GM19035 (cell line): ENCODE results near the gene FEV.

Experiments
- ATAC-seq: cut with Tn5 transposase; IDR thresholded peaks from one replicate; pipeline ENCODE4 v1.9.1; 2021; ENCODE audit not compliant: unreplicated experiment

Gene FEV

DNA sequence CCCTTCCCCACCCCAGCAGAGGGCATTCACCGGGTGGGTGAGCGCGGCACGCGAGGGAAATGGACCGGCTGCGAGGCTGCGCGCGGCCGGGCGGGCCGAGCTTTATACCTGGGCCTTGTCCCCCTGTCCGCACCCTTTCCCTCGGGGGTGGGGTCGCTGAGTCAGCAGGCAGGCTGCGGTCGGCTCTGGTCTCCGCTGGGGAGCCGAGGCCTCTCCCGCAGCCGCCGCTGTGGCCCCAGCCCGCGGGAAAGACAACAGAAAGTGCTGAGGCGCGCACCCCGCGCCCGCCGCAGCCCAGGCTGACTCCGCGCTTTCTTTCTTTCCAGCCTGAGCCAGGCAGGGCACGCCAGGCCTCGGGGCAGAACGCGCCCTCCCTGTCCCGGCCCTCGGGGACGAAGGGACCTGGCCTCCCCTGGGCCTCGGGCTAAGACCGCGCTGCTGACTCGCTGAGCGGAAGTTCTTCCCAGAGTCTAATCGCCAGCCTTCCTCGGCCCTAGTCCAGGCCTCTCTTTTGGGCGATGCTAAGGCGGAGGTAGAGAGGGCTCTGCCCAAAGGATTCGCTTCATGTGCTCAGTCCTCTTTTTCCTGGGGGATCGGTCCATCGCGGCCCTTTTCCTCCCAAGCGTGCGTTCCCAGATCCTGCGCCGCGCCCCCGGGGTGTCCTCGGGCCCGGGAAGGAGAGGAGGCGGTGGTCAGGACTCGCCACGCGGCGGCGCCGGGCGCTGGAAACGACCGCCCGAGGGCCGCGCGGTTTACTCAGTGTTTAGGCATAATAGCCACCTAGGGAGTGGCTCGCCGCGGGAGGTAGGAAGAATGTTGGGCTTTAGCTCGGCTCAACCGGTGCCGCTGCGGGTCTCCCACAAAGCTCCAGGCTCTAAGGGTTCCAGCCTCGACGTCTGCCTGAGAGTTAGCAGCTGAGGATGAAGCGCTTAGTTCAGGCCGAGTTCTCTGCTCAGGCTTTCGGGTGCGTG lies 8.6 kb upstream of the FEV start, which contains the start of gene CRYBA2:
TSS of gene CRYBA2 (minus strand) at position 78 of the 971 bp plus-strand sequence. CDS start 246 bp downstream, outside the sequence.
- ATAC-seq = no peak

- ATAC-seq = no peak
Measured at GRCh38 chr2:218992703-218993344, 7.8 kb upstream of the FEV start.

- no peak for ATAC-seq
Measured at GRCh38 chr2:218992196-218992595, 7.2 kb upstream of the FEV start.

DNA sequence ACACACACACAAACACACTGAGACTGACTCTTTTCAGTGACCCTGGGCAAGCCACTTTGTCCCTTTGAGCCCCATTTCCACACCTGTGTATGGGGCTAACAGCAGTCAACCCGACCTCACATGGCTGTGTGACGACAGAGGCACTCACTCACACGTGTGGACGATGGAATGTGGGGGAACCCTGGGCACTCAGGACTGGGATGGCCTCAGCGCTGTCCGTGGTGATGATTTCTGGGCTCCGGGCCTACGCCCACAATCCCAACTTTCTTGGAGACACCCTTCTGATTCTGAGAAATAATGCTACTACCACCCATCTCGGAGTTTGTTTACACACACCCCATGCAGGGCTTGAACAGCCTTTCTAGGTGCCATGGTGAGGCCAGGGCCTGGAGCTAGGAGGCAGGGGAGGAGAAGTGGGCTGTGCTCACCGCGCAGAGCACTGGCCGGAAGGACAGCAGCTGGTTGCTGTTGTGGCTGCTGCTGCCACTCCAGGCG lies 6.7 kb upstream of the FEV start:
- ATAC-seq = no peak

DNA sequence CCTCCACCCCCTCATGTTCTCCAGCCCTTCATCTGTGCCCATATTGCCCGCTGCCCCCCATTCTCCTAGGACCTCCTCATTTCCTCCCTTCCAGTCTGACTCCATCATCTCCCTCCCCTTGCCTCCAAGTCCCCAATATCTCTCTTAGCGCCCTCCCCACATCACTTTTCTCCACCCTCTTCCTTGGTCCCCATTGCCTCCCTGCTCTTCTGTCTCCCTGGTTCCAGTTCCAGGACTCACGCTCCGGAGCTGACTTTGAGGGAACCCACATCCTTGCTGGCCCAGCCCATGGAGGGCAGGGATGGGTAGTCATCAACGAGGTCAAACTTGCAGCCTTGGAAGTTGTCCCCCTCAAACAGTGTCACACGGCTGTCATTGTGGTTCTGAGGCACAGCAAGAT lies 5.6 kb upstream of the FEV start:
- ATAC-seq = no peak

DNA sequence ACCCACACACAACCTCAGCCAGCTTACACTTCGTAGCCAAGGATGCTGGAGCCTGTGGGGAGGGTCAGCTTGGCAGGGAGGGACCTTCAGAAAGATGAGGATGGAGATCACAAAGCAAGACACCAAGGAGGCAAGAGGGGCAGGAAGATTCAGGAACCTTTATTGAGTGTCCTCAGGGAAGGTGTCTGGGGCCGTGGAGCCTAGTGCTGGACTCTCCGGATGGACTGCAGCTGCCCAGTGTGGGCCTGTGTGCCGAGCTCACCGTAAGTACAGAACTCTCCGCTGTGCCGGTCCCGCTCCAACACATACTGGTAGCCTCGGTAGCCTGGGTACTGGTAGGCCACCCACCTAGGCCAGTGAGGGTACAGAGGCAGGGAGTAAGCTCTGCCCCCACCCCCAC lies 5.1 kb upstream of the FEV start:
- ATAC-seq = no peak

DNA sequence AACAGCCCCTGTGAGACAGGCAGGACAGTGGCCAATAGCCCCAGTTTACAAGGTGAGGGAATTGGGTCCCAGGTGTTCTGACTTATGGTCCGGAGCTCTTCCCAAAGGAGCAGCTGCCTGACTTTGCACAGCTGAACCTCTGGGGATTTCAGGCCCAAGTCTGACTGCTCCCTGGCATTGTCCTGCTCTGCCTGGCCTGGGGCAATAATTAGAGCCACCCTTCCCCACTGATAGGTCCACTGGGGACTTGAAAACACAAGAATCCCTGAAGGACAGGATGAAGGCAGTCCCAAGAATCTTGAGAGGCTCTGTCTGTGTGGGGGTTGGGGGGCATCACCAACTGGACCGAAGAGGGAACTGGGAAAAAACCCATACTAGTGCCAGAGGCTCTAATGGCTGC lies 3.7 kb upstream of the FEV start:
- no peak for ATAC-seq

- ATAC-seq = no peak
Measured at GRCh38 chr2:218988164-218988563, 3.2 kb upstream of the FEV start.

- ATAC-seq = no peak
Measured at GRCh38 chr2:218986148-218986761, 1.3 kb upstream of the FEV start.

DNA sequence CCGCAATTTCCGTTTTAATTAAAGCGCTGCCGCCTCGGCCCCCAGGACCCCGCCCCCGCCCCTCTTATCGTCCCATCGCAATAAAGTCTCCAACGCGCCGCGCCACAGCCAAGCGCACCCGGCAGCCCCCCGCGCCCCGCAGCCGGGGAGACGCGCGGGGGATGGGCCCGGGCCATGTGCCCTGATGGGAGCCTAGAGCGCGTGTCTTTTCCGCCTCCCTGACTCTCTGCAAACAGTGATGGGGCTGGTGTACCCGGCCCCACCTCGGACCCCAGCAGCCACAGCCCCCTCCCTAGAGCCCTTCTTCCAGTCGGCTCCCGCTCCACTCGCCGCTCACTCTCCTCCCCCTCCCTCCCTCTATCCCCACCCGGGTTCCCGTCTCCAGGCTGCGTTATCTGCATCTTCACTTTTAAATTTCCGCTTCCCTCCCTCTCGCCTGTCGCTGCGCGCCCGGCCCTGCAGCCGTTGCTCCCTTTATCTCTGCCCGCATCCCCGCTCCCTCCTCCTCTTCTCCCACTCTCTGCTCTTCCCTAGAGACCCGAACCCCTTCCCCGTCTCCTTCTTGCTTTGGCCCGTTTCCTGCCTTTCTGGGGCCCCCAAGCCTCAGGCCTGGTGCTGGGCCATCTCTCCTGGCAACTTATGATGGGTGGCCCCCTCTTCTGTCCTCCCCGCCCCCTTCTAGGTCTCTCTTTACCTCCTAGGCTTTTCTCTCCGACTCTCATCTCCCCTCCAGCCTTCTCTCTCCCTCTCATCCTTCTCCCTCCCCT lies 524 bp upstream of the FEV start:
- no peak for ATAC-seq

DNA sequence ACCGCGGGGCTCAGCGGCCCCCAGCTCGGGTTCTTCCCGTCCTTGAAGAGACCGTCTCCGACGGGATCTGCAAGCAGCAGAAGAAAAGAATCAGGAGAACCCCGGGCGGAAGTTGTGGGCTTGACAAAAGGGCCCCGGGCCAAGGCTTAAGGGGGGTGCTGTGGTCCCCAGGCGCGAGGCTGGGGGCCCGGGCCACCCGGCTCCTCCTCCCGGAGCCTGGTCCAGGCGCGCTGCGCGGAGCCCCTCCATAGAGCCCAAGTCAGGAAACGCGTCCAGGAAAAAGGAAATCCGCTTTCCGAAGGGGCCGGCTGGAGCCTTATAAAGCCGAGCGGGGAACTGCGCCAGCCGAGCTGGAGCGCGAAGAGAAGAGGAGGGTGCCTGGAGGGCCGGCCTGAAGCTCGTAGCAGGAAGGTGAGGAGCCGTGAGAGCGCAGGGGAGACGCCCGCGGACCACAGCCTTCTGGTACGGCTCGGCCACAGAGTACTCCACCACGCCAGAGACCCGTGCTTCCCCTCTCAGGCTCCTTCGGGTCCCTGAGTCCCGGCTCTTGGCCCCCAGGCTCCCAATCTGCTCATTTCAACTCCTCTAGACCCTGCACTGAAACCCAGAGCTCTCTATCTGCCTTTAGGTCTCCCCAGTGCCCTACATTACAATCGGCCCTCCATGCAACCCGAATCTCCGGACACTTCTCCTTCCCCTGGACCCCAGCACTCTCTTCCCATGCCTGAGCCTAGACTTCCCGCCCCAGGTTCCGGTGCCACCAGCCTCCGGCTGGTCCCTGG lies 554 bp downstream of the FEV start:
- ATAC-seq = no peak

DNA sequence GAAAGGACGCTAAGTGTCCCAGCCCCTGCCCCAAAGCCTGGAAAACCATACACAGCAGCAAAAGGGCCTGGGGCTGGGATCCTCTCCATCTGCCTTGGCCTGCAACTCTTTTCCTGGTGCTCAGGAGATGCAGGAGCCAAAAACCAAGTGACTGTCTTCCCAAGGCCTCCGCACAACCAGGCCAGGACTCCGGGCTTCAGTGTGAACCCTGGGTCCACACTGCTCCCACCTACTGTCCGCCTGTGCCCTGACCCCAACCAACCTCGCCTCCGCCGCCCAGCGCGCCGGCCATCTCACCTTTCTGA lies 1.1 kb downstream of the FEV start:
- no peak for ATAC-seq

DNA sequence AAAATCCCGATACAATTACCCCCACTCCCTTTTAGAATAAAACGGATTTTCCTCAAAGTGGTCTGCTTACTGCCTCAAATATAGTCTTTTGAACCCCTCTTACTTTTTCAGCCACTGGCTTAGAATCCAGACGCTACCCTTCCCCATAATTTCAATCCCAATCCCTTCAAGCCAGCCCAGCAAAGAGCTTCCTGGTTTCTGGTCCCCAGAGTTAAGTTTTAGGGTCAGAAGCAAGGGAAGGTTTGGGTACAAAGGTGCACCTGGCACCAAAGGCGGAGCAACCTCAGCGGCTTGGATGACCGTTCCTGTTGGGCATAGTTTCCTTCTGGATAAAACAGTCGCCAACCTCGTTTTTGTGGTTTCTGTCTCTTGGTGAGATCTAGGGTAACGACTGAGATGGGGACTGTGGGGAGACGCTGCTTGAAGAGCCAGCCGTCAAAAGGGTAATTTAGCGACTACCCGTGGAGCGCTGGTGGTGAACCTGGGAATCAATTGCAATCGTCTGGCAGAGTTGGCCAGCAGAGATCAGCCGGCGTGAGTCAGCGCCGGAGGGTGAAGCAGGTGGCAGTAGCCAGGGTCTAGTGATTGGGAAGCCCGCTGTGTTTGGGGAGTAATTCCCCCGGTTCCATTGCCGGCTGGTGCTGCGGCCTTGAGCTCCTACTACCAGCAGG lies 1.6 kb downstream of the FEV start:
- ATAC-seq = no peak

DNA sequence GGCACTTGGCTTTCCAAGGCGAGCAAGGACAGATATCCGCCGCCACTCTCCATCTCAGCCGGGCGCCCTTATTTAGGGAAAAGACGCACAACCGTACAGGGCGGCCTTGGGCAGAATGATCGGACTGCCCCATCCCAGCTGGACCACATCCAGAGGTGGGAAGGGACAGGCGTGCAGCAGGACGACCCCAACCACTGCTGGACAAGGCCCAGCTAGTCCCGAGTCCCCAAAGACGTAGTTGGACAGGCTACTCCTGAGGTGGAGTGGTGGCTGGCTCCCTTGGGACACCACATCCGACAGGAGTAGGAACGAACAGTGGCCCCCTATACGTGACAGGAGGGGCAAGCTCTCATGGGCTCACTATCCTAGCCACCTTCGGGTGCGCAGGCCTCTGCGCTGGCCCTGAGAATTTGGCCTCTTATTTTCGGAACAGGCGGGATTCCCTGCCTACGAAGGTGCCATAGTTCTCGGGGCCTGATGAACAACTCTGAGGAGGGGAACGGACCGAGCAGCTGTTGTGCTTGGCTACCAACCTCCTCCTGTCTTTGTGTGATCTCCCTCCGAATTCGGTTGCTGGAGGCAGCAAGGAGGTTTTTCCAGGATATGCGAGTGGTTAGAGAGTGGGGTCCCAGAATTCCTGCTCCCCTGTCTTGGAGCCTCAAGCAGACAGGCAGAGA lies 2.3 kb downstream of the FEV start:
- ATAC-seq = no peak

GRCh38 chr2:218981881-218982585 lies 3.0 kb downstream of the FEV start:
- no peak for ATAC-seq

- no peak for ATAC-seq
Measured at GRCh38 chr2:218981390-218981880, 3.5 kb downstream of the FEV start.

- ATAC-seq = no peak
Measured at GRCh38 chr2:218980735-218981389, 4.1 kb downstream of the FEV start.
